Erythroblast (primary cell): ENCODE results near the gene TMEM80.

ENCODE experiments used
- GATA1 ChIP-seq: IDR thresholded peaks from 2 replicates; pipeline ENCODE4 v1.6.1; 2011; ENCODE audit warnings: low read depth, mild to moderate bottlenecking, control low read depth, low read length, moderate library complexity
- POLR2A ChIP-seq: IDR thresholded peaks from 2 replicates; pipeline ENCODE4 v1.6.1; 2011; ENCODE audit warnings: mild to moderate bottlenecking, low read length

GRCh38 chr11:727859-728748 lies 32.5 kb downstream of the TMEM80 start:
- TF ChIP-seq POLR2A, result no peak
- no peak for TF ChIP-seq GATA1
